Urothelium cell line (cell line): Measurements from ENCODE around the gene TAF1L.
"Not testable (repeated sequence)": the region's sequence is repeated elsewhere in the genome, so short reads cannot be mapped to it uniquely, and the experiment has no call there.

Source experiments
- DNase-seq: peaks from one replicate; pipeline ENCODE4 v3.0.0; 2011; ENCODE audit warnings: low spot score, mixed read lengths
- FAIRE-seq: peaks from 2 replicates; lab custom pipeline; 2011; peaks lifted over from hg19 to GRCh38; lab: Jason Lieb, UNC

Gene TAF1L

DNA sequence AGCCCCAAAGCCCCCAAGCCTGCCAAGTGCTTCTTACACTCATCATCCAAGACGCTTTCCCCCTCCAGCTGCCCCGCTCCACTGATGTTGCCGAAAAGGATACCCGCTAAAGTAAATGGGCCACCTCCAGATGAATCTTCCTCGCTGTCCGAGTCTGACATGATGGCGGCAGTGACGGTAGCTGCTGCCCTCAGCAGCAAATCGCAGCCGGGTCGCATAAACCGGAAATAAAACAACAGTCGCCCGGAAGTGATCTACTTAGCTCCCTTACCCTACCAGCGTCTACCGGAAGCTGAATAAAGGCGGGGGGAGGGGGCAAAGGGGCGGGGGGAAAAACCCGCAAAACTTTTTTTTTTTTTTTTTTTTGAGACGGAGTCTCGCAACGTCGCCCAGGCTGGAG lies at the start of gene TAF1L:
Gene TAF1L (minus strand): TSS at position 308 of the 400 bp plus-strand sequence. CDS start 90 bp downstream, at position 218.
- FAIRE-seq, result no peak
- DNase-seq, result no peak

- FAIRE-seq (no peak), DNase-seq (no peak)
Measured at GRCh38 chr9:32681751-32682150, 46.3 kb upstream of the TAF1L start.

DNA sequence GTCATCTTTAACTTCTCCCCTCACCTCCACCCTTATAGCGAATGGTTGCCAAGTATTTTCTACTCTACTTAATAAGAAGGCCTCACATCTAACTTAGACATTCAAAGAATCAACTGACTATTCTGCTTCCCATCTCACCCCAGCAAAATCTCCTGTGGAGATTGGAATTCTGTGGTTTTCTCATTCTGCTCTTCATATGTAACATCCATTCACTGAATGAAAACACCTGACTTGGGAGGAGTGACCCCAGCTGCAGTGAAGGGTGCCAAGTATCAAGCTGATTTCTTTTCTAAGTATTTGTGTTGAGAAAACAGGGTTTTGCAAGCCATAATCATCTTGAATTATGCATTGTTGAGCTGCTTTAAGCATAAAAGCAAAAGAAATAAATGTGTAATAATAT lies 42.5 kb upstream of the TAF1L start:
- FAIRE-seq (no peak), DNase-seq (no peak)

- FAIRE-seq (no peak), DNase-seq (peak; percentile 88)
Measured at GRCh38 chr9:32672469-32672868, 37.0 kb upstream of the TAF1L start.

DNA sequence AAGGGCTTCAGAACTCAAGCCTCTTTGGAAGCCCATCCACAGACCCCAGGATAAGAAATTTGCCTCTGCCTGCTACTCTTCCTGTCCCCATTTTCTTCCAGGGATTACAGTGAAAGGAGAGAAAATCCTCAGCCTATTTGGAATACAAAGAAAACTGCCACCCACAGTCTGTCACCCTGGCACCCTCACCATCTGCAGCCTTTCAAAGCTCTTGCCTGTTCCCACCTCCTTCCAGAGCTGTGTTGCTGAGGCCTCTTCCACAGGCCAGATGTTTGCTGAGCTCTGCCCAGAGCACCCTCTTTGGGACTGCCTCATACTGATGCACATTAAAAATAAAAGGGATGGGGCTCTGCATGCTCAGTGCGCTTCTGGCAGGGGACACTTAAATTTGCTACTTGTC lies 35.9 kb upstream of the TAF1L start:
- FAIRE-seq (no peak), DNase-seq (no peak)

GRCh38 chr9:32665101-32665500 lies 29.6 kb upstream of the TAF1L start:
- DNase-seq (peak; percentile 43), FAIRE-seq (no peak)

DNA sequence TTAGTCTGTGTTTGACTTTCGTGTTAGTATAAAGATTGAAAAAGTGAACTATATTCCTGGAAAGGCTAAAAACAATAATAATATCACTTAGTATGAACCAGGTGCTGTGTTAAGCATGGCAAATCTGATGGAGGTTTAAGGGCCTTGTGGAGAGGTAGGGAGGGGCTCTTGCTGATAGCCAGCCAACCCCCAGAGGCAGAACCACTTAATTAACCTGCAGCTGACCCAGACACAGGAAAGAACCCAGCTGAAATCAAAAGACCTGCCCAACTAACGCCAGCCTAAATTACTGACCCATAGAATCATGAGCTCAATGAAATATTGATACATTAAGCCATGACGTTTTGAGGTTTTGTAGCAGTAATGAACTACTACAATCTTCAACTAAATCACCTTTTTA lies 28.3 kb upstream of the TAF1L start:
- FAIRE-seq (no peak), DNase-seq (no peak)

DNA sequence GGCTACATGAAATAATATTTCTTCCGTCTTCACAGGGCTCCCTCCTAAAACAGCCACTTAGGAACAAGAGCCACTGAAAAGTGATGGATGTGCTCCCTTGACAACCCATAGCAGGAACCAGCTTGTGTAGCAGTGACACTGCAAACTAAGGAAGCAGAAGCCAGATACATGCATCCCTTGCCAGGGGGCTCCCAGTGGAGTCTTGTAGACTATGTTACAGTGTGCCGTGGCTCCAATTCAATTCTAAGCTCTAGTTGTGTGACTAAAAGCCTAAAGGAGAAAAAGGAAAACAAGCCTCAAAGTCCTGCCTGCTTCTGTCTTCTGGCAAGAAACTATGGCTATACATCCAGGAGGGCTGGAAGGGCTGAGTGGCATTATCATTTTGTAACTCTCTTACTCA lies 12.2 kb upstream of the TAF1L start:
- peak; percentile 20 for FAIRE-seq

DNA sequence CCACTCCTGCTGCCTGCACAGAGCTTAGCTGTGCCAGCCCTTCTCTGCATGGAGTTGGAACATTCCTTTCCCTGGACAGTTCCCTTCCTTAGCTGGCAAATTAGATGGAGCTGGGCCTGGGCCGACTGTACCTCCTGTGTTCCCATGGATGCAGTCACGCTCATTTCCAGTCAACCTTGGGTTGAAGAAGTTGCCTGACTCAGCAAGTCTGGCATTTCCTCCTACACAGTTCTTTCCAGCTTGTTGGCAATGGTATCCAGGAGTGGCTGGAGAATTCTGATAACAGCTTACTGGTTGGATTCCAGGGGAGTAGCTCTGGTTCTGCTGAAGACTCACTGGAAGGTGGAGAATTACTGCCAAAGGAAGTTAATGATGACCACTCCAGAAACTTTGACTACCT lies 9.2 kb upstream of the TAF1L start:
- DNase-seq (peak; percentile 89), FAIRE-seq (peak; percentile 81)

More for the DNA sequence above, 12.2 kb upstream of the TAF1L start:
- DNase-seq, result no peak

- FAIRE-seq, DNase-seq: not testable (repeated sequence)
Measured at GRCh38 chr9:32633151-32633550, 2.3 kb downstream of the TAF1L start.

- DNase-seq, result no peak
- no peak for FAIRE-seq
Measured at GRCh38 chr9:32631991-32632390, 3.5 kb downstream of the TAF1L start.

DNA sequence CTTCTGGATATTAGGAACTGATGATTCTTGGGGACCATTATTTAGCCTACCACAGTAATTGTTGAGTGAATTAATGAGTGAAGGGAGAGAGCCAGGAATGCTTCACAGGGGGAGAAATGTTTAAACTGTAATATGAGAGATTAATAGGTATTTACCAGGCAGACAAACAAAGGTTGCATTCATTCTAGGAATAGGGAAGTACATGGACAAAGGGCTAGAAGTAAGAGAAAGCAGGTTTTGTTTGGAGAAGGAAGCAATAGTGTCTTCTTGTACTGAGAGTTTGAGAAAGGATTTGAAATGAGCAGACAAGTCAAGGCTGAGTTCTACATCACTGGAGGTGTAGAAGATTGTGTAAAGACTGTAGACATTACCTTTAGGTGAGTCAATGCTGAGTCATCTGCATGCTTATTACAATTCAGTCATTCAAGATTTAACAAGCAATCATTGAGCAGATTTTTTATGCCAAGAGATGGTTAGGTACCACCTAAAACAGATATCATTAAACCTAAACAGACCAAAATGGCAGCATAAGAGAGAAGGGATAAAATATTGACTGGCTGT lies 8.0 kb downstream of the TAF1L start:
- DNase-seq, result peak; percentile 50

GRCh38 chr9:32625320-32625719 lies 10.1 kb downstream of the TAF1L start:
- DNase-seq (no peak), FAIRE-seq (no peak)

More for the DNA sequence above, 8.0 kb downstream of the TAF1L start:
- no peak for FAIRE-seq

DNA sequence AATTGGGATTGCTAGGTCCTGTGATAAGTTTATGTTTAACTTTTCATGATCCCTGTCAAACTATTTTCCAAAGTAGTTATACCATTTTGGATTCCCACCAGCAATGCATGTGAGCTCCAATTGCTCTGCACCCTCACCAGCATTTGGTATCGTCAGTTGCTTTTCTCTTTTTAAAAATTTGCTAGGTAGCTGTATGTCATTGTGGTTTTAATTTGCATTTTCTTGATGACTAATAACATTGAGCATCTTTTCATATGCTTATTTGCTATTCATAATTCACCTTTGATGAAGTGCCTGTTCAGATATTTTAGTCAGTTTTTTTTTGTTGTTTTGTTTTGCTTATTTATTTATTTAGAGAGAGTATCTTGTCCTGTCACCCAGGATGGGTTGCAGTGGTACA lies 12.5 kb downstream of the TAF1L start:
- FAIRE-seq, result no peak
- no peak for DNase-seq

- DNase-seq, result no peak
- FAIRE-seq, result no peak
Measured at GRCh38 chr9:32618261-32618660, 17.2 kb downstream of the TAF1L start.

DNA sequence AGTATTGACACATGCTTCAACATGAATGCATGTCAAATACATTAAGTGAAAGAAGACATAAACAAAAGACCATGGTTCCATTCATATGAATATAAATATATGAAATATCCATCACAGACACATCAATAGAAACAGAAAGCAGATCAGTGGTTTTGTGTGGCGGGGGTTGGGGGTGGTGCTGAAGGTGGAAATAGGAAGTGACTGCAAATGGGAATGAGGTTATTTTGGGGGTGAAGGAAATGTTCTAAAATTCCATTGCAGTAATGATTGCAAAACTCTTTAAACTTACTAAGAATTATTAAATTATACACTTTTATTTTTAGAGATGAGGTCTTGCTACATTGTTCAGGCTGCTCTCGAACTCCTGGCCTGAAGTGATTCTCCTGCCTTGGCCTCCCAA lies 28.7 kb downstream of the TAF1L start:
- no peak for FAIRE-seq
- DNase-seq, result no peak

GRCh38 chr9:32603914-32604852 lies 31.3 kb downstream of the TAF1L start:
- FAIRE-seq, result peak; percentile 87
- DNase-seq, result peak; percentile 91

GRCh38 chr9:32599021-32599420 lies 36.4 kb downstream of the TAF1L start:
- not testable (repeated sequence) for FAIRE-seq, DNase-seq

GRCh38 chr9:32596936-32597335 lies 38.5 kb downstream of the TAF1L start:
- FAIRE-seq, result no peak
- no peak for DNase-seq

DNA sequence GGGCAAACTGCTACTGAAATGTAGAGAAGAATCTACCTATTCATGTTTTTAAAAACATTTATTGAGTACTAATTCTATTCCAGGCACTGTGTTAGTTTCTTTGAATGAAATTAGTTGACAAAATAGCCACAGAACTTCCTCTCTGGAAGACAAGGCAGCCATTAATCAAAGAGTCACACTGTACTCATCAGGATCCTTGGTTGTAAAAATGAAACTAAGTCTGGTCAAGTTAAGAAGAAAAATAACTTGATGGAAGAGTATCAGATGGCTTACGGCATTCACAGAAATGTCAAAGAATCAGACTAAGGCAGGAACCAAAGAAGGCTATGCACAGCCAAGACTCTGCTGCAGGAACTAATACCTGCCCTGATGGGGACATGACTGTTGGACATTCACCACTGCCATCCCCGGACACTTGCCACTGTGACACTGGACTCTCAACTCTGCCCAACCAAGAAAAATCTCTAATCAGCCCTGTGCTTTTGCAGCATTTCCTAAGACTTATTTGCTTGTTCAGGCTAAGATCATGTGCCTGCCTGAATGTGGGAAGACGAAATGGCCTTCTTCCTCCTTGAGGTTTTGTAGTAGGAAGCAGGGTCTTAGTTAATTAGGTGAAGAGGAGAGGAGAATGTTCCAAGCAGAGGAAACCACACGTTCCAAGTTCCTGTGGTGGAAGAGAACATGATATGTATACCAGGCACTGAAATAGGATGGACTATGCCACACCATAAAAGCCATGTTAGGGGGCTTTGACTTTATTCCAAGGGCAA lies 39.2 kb downstream of the TAF1L start:
- FAIRE-seq (no peak), DNase-seq (no peak)

DNA sequence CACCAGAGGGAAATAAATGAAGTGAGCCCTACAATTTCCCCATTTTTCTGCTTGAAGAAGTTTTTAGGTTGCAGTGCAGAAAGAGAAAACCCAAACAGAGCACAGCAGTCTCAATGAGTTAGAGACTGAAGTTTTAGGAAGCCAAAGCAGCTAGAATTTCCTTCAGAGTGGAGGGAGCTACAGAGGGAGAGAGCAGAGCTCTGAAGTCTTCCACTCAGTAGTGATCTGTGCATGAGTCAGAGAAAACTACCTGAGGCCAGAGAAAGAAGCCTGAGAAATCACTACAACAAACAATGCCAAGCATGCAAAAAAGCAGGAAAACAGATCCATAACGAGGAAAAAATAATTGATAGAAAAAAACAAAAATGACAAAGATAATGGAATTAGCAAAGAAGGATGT lies 44.6 kb downstream of the TAF1L start:
- no peak for FAIRE-seq

More for the DNA sequence above, 44.6 kb downstream of the TAF1L start:
- DNase-seq, result no peak
